H1 (cell line): Measurements from ENCODE around the gene NGFR. TPM values are rescaled to one million over a fixed set of nuclear protein-coding genes. Genes with fewer than 3 reads are reported as not detected.
A peak's percentile ranks its signal among the peaks of the same experiment; 100 is the strongest.

Experiments
- CTCF ChIA-PET: fragments of 300-600 bp; sonication (Branson Sonifier 250); formaldehyde crosslinking; loops from one replicate; lab custom pipeline; 2021; ENCODE audit not compliant: partially characterized antibody; lab: Charles Lee
- POLR2A ChIA-PET: fragments of 300-600 bp; sonication (Branson Sonifier 250); formaldehyde crosslinking; loops from one replicate; lab custom pipeline; 2021; ENCODE audit warnings: inconsistent platforms; ENCODE audit not compliant: partially characterized antibody; lab: Charles Lee
- DNase-seq, 2 experiments: peaks; one replicate each; pipeline versions ENCODE4 v3.0.0 to v3.0.0-alpha.2; 2010 to 2022; ENCODE audit warnings: low spot score in 2 of 2, low read depth in 1 of 2, mixed read lengths in 1 of 2
- FAIRE-seq: peaks from 2 replicates; lab custom pipeline; 2011; peaks lifted over from hg19 to GRCh38; lab: Jason Lieb, UNC
- H2AFZ ChIP-seq: 2 replicates; pipeline ENCODE4 v1.8.1; 2012; ENCODE audit warnings: low read length, inconsistent platforms
- H2AK5ac ChIP-seq: 2 replicates; pipeline ENCODE4 v1.6.1; 2013; ENCODE audit warnings: low read depth, low read length
- H2BK120ac ChIP-seq: replicated peaks from 2 replicates; pipeline ENCODE3; 2013; ENCODE audit warnings: low read depth, low read length, inconsistent platforms
- H2BK12ac ChIP-seq: 2 replicates; pipeline ENCODE4 v1.6.1; 2013; ENCODE audit warnings: low read depth, low read length
- H2BK15ac ChIP-seq: 2 replicates; pipeline ENCODE4 v1.6.1; 2013; ENCODE audit warnings: low read length
- H2BK20ac ChIP-seq: 2 replicates; pipeline ENCODE4 v1.6.1; 2013; ENCODE audit warnings: low read length
- H2BK5ac ChIP-seq: 2 replicates; pipeline ENCODE4 v1.6.1; 2013; ENCODE audit warnings: low read depth, low read length
- H3K14ac ChIP-seq: 2 replicates; pipeline ENCODE4 v1.6.1; 2013; ENCODE audit warnings: inconsistent platforms; ENCODE audit not compliant: insufficient read length
- H3K18ac ChIP-seq: 2 replicates; pipeline ENCODE4 v1.6.1; 2013; ENCODE audit warnings: low read length; ENCODE audit errors: extremely low read depth
- H3K23ac ChIP-seq: 2 replicates; pipeline ENCODE4 v1.6.1; 2013; ENCODE audit warnings: inconsistent platforms; ENCODE audit not compliant: insufficient read length
- H3K23me2 ChIP-seq: 2 replicates; pipeline ENCODE4 v1.6.1; 2013; ENCODE audit warnings: low read depth, low read length
- H3K27ac ChIP-seq: 2 replicates; pipeline ENCODE4 v1.6.1; 2011; ENCODE audit warnings: low read depth, low read length, inconsistent platforms
- H3K27me3 ChIP-seq, 4 experiments: replicated peaks in 1 of 4; 1 replicate in 1 of 4; 2 replicates in 3 of 4; pipeline versions ENCODE4 v1.6.1 to v1.8.1; 2011 to 2013; ENCODE audit warnings: low read length in 3 of 4, mild to moderate bottlenecking in 3 of 4, inconsistent platforms in 2 of 4, mixed read lengths in 2 of 4, moderate library complexity in 1 of 4; ENCODE audit not compliant: control insufficient read depth in 3 of 4, insufficient read depth in 3 of 4; ENCODE audit errors: extremely low read depth in 1 of 4
- H3K36me3 ChIP-seq, 4 experiments: 2 replicates each; pipeline versions ENCODE4 v1.6.1 to v1.8.1; 2011 to 2013; ENCODE audit warnings: mild to moderate bottlenecking in 4 of 4, low read length in 3 of 4, moderate library complexity in 2 of 4, control low read depth in 1 of 4, inconsistent platforms in 1 of 4; ENCODE audit not compliant: insufficient read depth in 4 of 4, control insufficient read depth in 2 of 4
- H3K4ac ChIP-seq: replicated peaks from 2 replicates; pipeline ENCODE3; 2013; ENCODE audit warnings: low read length, low read depth, mixed read lengths, inconsistent platforms; ENCODE audit not compliant: insufficient read length
- H3K4me1 ChIP-seq, 4 experiments: replicated peaks in 1 of 4; 1 replicate in 1 of 4; 2 replicates in 3 of 4; pipeline versions ENCODE4 v1.6.1 to v1.8.1; 2011 to 2013; ENCODE audit warnings: low read length in 3 of 4, inconsistent platforms in 2 of 4, mixed read lengths in 1 of 4; ENCODE audit not compliant: insufficient read depth in 4 of 4, control insufficient read depth in 3 of 4
- H3K4me2 ChIP-seq, 2 experiments: 2 replicates each; pipeline versions ENCODE4 v1.6.1 to v1.8.1; 2011 to 2013; ENCODE audit warnings: low read depth in 2 of 2, low read length in 2 of 2, control low read depth in 1 of 2, inconsistent platforms in 1 of 2, mild to moderate bottlenecking in 1 of 2; ENCODE audit not compliant: insufficient read depth in 1 of 2
- H3K4me3 ChIP-seq, 4 experiments: fragments of 200-600, 300-600 bp in 1 of 4; sonication (generic), shearing (Covaris generic), sonication (Bioruptor Twin) in 1 of 4; 2 replicates each; pipeline versions ENCODE4 v1.5.1 to v1.8.1; 2011 to 2016; ENCODE audit warnings: low read length in 4 of 4, low read depth in 3 of 4, control low read depth in 2 of 4, inconsistent platforms in 2 of 4, mild to moderate bottlenecking in 2 of 4, mixed read lengths in 1 of 4, moderate library complexity in 1 of 4; ENCODE audit not compliant: insufficient read depth in 2 of 4; ENCODE audit errors: extremely low read depth in 1 of 4
- H3K56ac ChIP-seq: replicated peaks from 2 replicates; pipeline ENCODE3; 2013; ENCODE audit warnings: low read depth, mild to moderate bottlenecking, mixed read lengths, low read length, inconsistent platforms; ENCODE audit not compliant: insufficient read length
- H3K79me1 ChIP-seq: 2 replicates; pipeline ENCODE4 v1.6.1; 2013; ENCODE audit warnings: low read depth, low read length, control low read depth
- H3K79me2 ChIP-seq, 2 experiments: 2 replicates each; pipeline versions ENCODE4 v1.6.1 to v1.8.1; 2012 to 2013; ENCODE audit warnings: low read length in 2 of 2, mild to moderate bottlenecking in 2 of 2, inconsistent platforms in 1 of 2; ENCODE audit not compliant: insufficient read depth in 2 of 2, control insufficient read depth in 1 of 2
- H3K9ac ChIP-seq, 4 experiments: replicated peaks in 1 of 4; 1 replicate in 1 of 4; 2 replicates in 3 of 4; pipeline versions ENCODE4 v1.6.1 to v1.8.1; 2011 to 2013; ENCODE audit warnings: low read depth in 3 of 4, low read length in 3 of 4, control low read depth in 2 of 4, mild to moderate bottlenecking in 2 of 4, moderate library complexity in 2 of 4, inconsistent platforms in 1 of 4; ENCODE audit errors: extremely low read depth in 1 of 4
- H3K9me3 ChIP-seq, 2 experiments: 2 replicates each; pipeline versions ENCODE4 v1.6.1 to v1.8.1; 2012 to 2013; ENCODE audit warnings: mild to moderate bottlenecking in 2 of 2, moderate library complexity in 2 of 2, control low read depth in 1 of 2, inconsistent platforms in 1 of 2, low read depth in 1 of 2, low read length in 1 of 2, mixed read lengths in 1 of 2; ENCODE audit not compliant: insufficient read depth in 2 of 2
- H4K20me1 ChIP-seq, 2 experiments: replicated peaks in 1 of 2; 2 replicates each; pipeline versions ENCODE3 to v1.8.1; 2011 to 2013; ENCODE audit warnings: inconsistent platforms in 2 of 2, low read length in 2 of 2, mild to moderate bottlenecking in 1 of 2; ENCODE audit not compliant: insufficient read depth in 2 of 2, control insufficient read depth in 1 of 2
- H4K5ac ChIP-seq: 2 replicates; pipeline ENCODE4 v1.6.1; 2013; ENCODE audit warnings: low read length, low read depth, mixed read lengths, inconsistent platforms; ENCODE audit not compliant: insufficient read length
- H4K8ac ChIP-seq: 2 replicates; pipeline ENCODE4 v1.8.0; 2013; ENCODE audit warnings: mild to moderate bottlenecking, moderate library complexity, low read length, inconsistent platforms; ENCODE audit not compliant: insufficient read depth; ENCODE audit errors: extremely low read depth
- H4K91ac ChIP-seq: replicated peaks from 2 replicates; pipeline ENCODE3; 2013; ENCODE audit warnings: low read length, mixed read lengths, inconsistent platforms; ENCODE audit not compliant: insufficient read length
- ASH2L ChIP-seq: fragments of 200-600, 300-600 bp; sonication (generic); IDR thresholded peaks from one replicate; pipeline ENCODE4 v1.7.1; 2017; ENCODE audit warnings: low read length
- ATF2 ChIP-seq: IDR thresholded peaks from 2 replicates; pipeline ENCODE4 v1.6.1; 2012; ENCODE audit warnings: low read length, inconsistent platforms
- CBX5 ChIP-seq: fragments of 300-800, 300-1000 bp; sonication (generic); IDR thresholded peaks from 2 replicates; pipeline ENCODE4 v1.7.1; 2016; ENCODE audit warnings: antibody characterized with exemption, low read length, low read depth
- EGR1 ChIP-seq: IDR thresholded peaks from 2 replicates; pipeline ENCODE4 v1.6.1; 2011; ENCODE audit warnings: low read depth, low read length, borderline replicate concordance
- MAFK ChIP-seq: IDR thresholded peaks from 2 replicates; pipeline ENCODE4 v1.6.1; 2012; ENCODE audit warnings: low read depth, mild to moderate bottlenecking, improper control_type of control experiment, low read length
- SIN3A ChIP-seq, 2 experiments: IDR thresholded peaks in 1 of 2; conservative IDR thresholded peaks in 1 of 2; 2 replicates each; pipeline ENCODE4 v1.6.1; 2011 to 2012; ENCODE audit warnings: low read length in 2 of 2, improper control_type of control experiment in 1 of 2, low read depth in 1 of 2, mild to moderate bottlenecking in 1 of 2
- TEAD4 ChIP-seq: IDR thresholded peaks from 2 replicates; pipeline ENCODE4 v1.6.1; 2012; ENCODE audit warnings: low read depth, low read length, inconsistent platforms, mixed read lengths
- USF2 ChIP-seq: IDR thresholded peaks from 2 replicates; pipeline ENCODE4 v1.6.1; 2011; ENCODE audit warnings: low read length, improper control_type of control experiment
- ZNF274 ChIP-seq: IDR thresholded peaks from 2 replicates; pipeline ENCODE4 v1.7.0; 2012; ENCODE audit warnings: low read length, borderline replicate concordance; ENCODE audit errors: extremely low read depth
- WGBS, 2 experiments: shearing (Covaris generic) in 1 of 2; methylation state at CpG; one replicate each; pipeline versions ENCODE4 v1.1.6 to v1.1.7; 2013 to 2015; ENCODE audit warnings: low lambda C conversion rate in 2 of 2, mixed read lengths in 2 of 2, inconsistent platforms in 1 of 2, low coverage in 1 of 2, missing lambda C conversion rate in 1 of 2; ENCODE audit not compliant: insufficient replicate concordance in 2 of 2, insufficient coverage in 1 of 2, insufficient read length in 1 of 2; ENCODE audit errors: extremely low coverage in 1 of 2, missing lambda C conversion rate in 1 of 2; 5-methylcytosine and 5-hydroxymethylcytosine counted together
- polyA plus RNA-seq, 7 experiments: library from polyadenylated mRNA; depleted of rRNA in 3 of 7; stranded (reverse) in 5 of 7; unstranded in 2 of 7; fragments of >200 nt in 5 of 7; fragments of 200-250 nt in 2 of 7; gene quantifications; 1 replicate in 5 of 7; 2 replicates in 1 of 7; 4 replicates in 1 of 7; pipeline versions ENCODE4 v1.2.1 to v1.2.3, GENCODE V29; 2011 to 2013; ENCODE audit warnings: missing spikeins in 2 of 7, mixed read lengths in 2 of 7
- total RNA-seq: library from RNA; stranded (reverse); fragmentation: NEBNext Ultra II Directional; extraction: Animal tissue kit (Norgen Biotek cat#: 25700); gene quantifications from 2 replicates; pipeline ENCODE4 v1.2.1, GENCODE V29; 2021

NGFR gene
- total and polyA plus RNA-seq, 2 of the 8 experiments (the other 6 are each of a cell fraction or from before 2014, with no cell fraction given), result 8.1 to 10.3 TPM

- H3K23ac ChIP-seq, result no peak overlapping the region
- H4K8ac ChIP-seq, result no peak overlapping the region
- no peak overlapping the region for H3K56ac ChIP-seq
- H3K27ac ChIP-seq, result no peak overlapping the region
- no peaks in the 10 kb centered on the region for H4K20me1 ChIP-seq
- no peak overlapping the region for H2AK5ac ChIP-seq
- POLR2A ChIA-PET, result interaction anchor here (1.0 to 3.5 kb wide), 2 partner anchors 14 to 18 kb away, joined by 3 to 13 read pairs; no protein-coding TSS in a partner anchor
- peaks cover 0 to 3% of the 10 kb centered on the region in 2 experiments; a peak in 1 of 4 replicates for H3K9me3 ChIP-seq
- no peak overlapping the region for H3K18ac ChIP-seq
- DNase-seq (no peak), FAIRE-seq (no peak)
- no peaks in the 10 kb centered on the region for H3K79me1 ChIP-seq
- H3K4me2 ChIP-seq, result no peak overlapping the region
- no peaks in the 10 kb centered on the region for H3K36me3 ChIP-seq
- no peak overlapping the region for H3K9ac ChIP-seq
- H2AFZ ChIP-seq, result no peak overlapping the region
- no peak overlapping the region; the same call in 1 of the 2 replicates for H2BK5ac ChIP-seq
- H3K27me3 ChIP-seq, result peaks cover 3 to 35% (median 34%) of the 10 kb centered on the region in 4 experiments
- H2BK20ac ChIP-seq, result no peak overlapping the region
- H2BK12ac ChIP-seq, result no peak overlapping the region
- H3K23me2 ChIP-seq, result peaks cover 11% of the 10 kb centered on the region
- 82% methylated on average over 5 of the region's 5 CpGs; no CpG with 5 or more reads in 1 of the 2 experiments for WGBS, 2 experiments
- H2BK120ac ChIP-seq, result no peak overlapping the region
- H3K4me3 ChIP-seq, result no peak overlapping the region
- H2BK15ac ChIP-seq, result peak overlapping the region; percentile 46; the same call in 1 of the 2 replicates
- H3K14ac ChIP-seq, result no peak overlapping the region
- CTCF ChIA-PET, result interaction anchor here (0.5 to 4.2 kb wide), 9 partner anchors 12 to 344 kb away, joined by 3 to 37 read pairs (median 4); no protein-coding TSS in a partner anchor
- no peak overlapping the region for H4K5ac ChIP-seq
- H4K91ac ChIP-seq, result no peak overlapping the region
- TF ChIP-seq USF2, result no peak
- no peak for TF ChIP-seq SIN3A (conservative IDR thresholded peaks at IDR 0.05 in 1 of 2, IDR thresholded peaks at IDR 0.05 in 1 of 2; ENCODE audit: low read depth in 1 of 2, low read length in 2 of 2)
- no peak for TF ChIP-seq MAFK
- no peak for TF ChIP-seq ASH2L
- TF ChIP-seq ZNF274, result no peak
- TF ChIP-seq EGR1, result no peak
- no peak for TF ChIP-seq ATF2
- no peak for TF ChIP-seq CBX5
- TF ChIP-seq TEAD4, result no peak
- H3K79me2 ChIP-seq, result no peaks in the 10 kb centered on the region
- H3K4me1 ChIP-seq, result peaks cover 7 to 16% (median 12%) of the 10 kb centered on the region in 4 experiments
- H3K4ac ChIP-seq, result no peak overlapping the region
These were observed 22.6 kb upstream of the NGFR start for GRCh38 chr17:49472527-49472926.
